NCI-H2107 treated with DMSO at 0.1 percent for 48 hours (cell line): ENCODE data around the gene ADAM17.
"Not testable (repeated sequence)": the region's sequence is repeated elsewhere in the genome, so short reads cannot be mapped to it uniquely, and the experiment has no call there.

Experiments used
- DNase-seq: peaks from one replicate; lab custom pipeline; 2025; ENCODE audit not compliant: unreplicated experiment; lab: John Stamatoyannopoulos, UW

ADAM17 gene

DNA sequence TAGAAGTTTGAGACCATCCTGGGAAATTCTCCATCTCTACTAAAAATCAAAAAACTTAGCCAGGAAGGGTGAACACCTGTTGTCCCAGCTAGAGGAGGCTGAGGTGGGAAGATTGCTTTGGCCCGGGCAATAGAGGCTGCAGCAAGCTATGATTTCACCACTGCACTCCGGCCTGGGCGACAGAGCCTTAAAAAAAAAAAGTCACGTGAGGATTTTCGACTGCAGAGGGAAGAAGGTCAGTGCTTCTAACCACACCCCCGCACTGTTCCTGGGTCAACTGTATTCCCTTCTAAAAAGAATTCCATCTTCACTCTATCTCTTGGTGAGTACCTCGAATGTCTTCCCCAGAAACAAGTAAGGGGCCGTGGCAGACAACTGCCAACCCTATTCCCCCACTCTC is 31.3 kb downstream of the ADAM17 start:
- DNase-seq, result no peak

DNA sequence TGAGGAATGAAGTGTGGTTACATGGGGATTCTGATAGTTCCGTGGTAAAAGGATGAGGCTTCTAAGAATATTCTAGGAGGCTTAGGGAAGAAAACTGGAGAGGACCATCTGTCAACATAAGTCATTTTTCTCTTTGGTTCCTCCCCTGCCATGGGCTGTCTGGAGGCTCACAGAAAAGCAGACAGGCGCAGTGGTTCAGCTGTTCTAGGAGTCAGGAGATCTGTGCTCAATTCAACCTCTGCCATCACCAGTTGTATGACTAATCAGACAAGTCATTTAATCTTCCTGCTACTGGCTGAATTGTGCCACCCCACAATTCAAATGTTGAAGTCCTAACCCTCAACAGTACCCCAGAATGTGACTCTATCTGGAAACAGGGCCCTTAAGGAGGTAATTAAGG is 36.4 kb downstream of the ADAM17 start:
- no peak for DNase-seq

GRCh38 chr2:9518780-9519179 is 36.9 kb downstream of the ADAM17 start:
- DNase-seq, result no peak

GRCh38 chr2:9518163-9518562 is 37.5 kb downstream of the ADAM17 start:
- DNase-seq, result no peak

DNA sequence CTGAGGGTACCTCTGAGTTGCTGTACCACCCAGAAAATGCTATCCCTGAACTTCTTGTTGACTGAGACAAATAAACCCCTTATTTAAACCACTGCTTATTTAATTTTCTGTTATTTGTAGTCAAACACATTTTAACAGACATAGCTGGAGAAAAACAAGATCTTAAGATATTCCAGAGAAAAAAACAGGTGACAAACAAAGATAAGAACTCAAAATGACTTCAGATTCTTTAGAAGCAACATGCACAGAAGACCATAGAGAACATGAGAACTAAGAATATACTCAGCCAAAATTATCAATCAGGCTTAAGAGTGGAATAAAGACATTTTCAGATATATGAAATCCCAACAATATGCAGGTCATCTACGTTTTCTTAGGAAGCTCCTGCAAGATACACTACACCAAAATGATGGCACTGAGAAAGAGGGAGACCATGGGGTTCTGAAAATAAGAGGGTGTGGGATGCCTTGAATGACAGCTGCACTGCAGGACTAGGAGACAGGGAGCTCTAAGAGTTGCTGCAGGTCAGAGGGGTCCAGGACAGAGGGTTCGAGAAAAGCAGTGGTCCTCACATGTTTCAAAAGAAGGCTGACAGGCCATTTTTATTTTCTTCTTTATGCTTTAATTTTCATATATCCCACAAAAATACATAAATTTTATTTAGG is 38.4 kb downstream of the ADAM17 start:
- DNase-seq, result no peak

- DNase-seq, result not testable (repeated sequence)
Observed at GRCh38 chr2:9513946-9514345, 41.7 kb downstream of the ADAM17 start.

GRCh38 chr2:9508931-9509330 is 46.7 kb downstream of the ADAM17 start:
- no peak for DNase-seq

DNA sequence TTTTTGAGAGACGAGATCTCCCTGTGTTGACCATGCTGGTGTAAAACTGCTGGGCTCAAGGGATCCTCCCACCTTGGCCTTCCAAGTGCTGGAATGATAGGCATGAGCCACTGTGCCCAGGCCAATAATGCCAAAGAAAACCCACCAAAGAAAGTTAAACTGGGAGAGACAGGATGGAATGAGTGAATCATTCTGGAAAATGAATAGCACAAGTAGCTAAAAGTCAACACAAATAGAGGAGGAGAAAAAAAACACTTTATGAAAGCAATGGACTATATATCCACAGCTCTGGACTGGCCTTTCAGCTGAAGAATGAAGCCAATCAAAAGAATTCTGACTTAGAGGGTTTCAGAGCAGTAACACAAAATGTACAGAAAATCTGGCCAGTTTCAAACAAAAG is 57.4 kb downstream of the ADAM17 start:
- DNase-seq, result no peak

DNA sequence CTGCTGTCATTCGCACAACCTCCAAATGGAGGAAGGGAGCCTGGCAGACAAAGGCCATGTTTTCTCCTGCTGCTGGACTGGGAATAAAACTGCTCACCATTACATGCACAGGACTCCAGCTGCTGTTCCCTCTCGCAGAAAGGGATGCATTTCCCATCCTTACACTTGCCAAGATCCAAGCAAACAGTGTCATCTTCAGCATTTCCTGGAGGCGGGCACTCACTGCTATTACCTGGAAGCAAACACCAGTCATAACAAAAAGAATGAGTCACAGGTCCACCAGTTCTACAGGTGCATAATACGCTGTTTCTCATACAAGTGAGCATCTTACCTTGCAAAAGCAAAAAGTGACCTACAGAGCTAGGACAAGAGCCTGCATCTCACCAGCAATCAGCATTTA is 58.6 kb downstream of the ADAM17 start:
- DNase-seq, result no peak

DNA sequence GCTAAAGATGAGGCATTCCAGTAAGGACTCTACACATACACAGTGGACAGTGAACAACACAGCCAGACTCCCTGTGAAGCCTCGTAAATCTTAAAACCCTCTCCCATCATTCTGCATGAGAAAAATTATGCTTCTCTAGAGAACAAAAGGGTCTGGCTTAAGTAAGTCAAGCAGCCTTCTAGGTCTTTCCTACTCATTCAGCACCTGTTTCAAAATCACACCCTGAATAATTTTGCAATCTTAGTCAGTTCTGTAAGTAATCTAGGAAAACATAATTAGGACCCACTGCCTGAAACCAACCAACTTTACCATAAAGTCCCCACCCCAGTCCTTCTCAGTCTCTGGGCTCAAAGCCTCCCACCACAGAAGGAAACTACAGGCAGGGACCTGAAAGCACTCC is 61.5 kb downstream of the ADAM17 start:
- DNase-seq, result no peak

DNA sequence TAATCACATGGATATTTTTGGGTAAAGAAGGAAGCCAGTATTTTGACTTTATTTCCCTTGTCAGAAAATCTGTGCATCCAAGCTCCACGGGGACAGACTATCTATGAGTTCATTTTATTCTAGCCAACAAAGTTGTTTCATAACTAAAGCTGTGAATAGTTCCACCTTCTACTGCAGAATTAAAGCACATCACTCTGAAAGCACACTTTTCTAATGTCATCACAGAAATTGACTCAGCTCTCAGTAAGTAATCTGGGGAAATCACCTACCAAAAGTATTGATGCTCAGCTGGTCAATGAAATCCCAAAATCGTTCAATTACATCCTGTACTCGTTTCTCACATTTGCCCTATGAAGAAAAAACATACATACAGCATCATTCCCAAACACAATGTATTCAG is 62.2 kb downstream of the ADAM17 start:
- DNase-seq, result no peak

- no peak for DNase-seq
Observed at GRCh38 chr2:9492927-9493326, 62.7 kb downstream of the ADAM17 start.

DNA sequence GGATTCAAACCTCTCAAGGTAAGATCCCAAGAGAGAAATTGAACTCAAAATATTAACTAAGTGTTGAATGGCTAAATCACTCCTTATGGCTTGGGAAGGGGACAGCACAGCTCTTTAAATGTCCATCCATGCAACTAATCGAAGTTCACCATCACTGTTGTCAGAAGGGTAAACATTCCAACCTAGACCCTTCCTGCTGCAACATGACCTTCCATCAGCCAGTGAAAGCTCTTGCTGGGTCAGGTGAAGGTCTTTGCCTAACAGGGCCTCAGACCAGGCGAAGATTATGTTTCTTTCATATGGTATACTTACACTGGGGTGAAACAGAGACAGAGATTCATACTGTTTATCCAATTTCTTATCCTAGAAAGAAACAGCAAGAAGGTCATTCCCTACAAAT is 64.8 kb downstream of the ADAM17 start:
- DNase-seq, result no peak

GRCh38 chr2:9488583-9489547 is 66.8 kb downstream of the ADAM17 start:
- no peak for DNase-seq

GRCh38 chr2:9484533-9484932 is 71.1 kb downstream of the ADAM17 start:
- DNase-seq, result no peak

DNA sequence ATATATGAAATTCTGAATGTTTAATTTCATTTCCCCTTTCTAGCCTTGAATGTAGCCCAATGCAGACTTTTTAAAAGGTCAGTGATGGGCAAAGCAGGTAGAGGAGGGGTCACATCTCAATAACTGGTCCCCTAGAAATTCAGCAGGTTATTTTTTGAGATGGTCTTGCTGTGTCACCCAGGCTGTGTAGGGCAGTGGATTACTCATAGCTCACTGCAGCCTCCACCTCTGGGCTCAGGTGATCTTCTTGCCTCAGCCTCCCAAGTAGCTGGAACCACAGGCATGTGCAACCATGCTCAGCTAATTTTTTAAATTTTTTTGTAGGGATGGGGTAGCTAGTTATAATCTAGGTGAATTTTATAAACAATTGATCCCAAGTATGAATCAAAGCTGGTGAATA is 72.5 kb downstream of the ADAM17 start:
- DNase-seq, result no peak

GRCh38 chr2:9480157-9480556 is 75.5 kb downstream of the ADAM17 start:
- DNase-seq, result no peak

GRCh38 chr2:9478526-9478925 is 77.1 kb downstream of the ADAM17 start:
- no peak for DNase-seq

- no peak for DNase-seq
Observed at GRCh38 chr2:9477914-9478313, 77.7 kb downstream of the ADAM17 start.

GRCh38 chr2:9474361-9475057 is 81.1 kb downstream of the ADAM17 start, which contains the start of gene IAH1:
IAH1 (plus strand) TSS chr2:9474551; CDS start chr2:9474567, 16 bp downstream.
- DNase-seq, result no peak

- DNase-seq, result no peak
Observed at GRCh38 chr2:9473985-9474360, 81.7 kb downstream of the ADAM17 start.
